ENCODE data around the gene IP6K1.

DNA sequence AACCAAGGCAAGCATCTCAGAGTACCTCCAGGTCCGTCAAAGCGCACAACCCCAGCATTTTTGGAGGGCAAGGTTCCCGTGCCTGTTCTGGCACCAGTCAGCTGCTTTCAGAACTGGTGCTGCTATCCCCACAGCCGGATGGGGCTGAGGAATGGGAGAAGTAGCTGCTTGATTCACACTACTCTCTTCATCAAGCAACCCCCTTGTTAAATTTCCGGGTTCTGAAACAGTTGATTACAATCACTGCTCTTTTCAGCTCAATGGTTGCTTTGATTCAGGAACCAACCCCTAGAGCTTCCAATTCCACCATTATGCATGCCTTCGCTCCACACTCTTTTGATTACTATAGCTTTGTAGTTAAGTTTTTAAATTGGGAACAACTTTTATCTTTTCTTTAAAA is 39.7 kb upstream of the IP6K1 start:
- TF ChIP-seq CTCF (IDR thresholded peaks at IDR 0.05) (no peak), POLR2A (IDR thresholded peaks at IDR 0.05) (no peak)
